Effector memory CD4-positive, alpha-beta T cell (primary cell): ENCODE results near the gene BOLA3.
A peak's percentile ranks its signal among the peaks of the same experiment; 100 is the strongest.
"Not testable (repeated sequence)": the region's sequence is repeated elsewhere in the genome, so short reads cannot be mapped to it uniquely, and the experiment has no call there.

Source experiments
- DNase-seq, 3 donors: peaks; one replicate each; pipeline ENCODE4 v3.0.0-alpha.2; 2020
- H3K27ac ChIP-seq: 2 replicates; pipeline ENCODE4 v1.7.0; 2013; ENCODE audit warnings: mild to moderate bottlenecking, low read length, moderate library complexity; ENCODE audit not compliant: insufficient read depth, poor library complexity, severe bottlenecking
- H3K27me3 ChIP-seq: replicated peaks from 2 replicates; pipeline ENCODE4 v1.7.0; 2013; ENCODE audit warnings: mild to moderate bottlenecking, low read length; ENCODE audit not compliant: insufficient read depth, control insufficient read depth, poor library complexity, severe bottlenecking
- H3K36me3 ChIP-seq: 2 replicates; pipeline ENCODE4 v1.7.0; 2013; ENCODE audit warnings: mild to moderate bottlenecking, low read length, moderate library complexity; ENCODE audit not compliant: control insufficient read depth, insufficient read depth
- H3K4me1 ChIP-seq: 2 replicates; pipeline ENCODE4 v1.7.0; 2013; ENCODE audit warnings: low read length, mild to moderate bottlenecking; ENCODE audit not compliant: control insufficient read depth, insufficient read depth, poor library complexity, severe bottlenecking
- H3K4me3 ChIP-seq: 2 replicates; pipeline ENCODE4 v1.7.0; 2013; ENCODE audit warnings: low read length, low read depth, mild to moderate bottlenecking; ENCODE audit not compliant: insufficient read depth, poor library complexity, severe bottlenecking
- H3K9me3 ChIP-seq: 2 replicates; pipeline ENCODE4 v1.7.0; 2013; ENCODE audit warnings: mild to moderate bottlenecking, low read length, moderate library complexity; ENCODE audit not compliant: control insufficient read depth

Gene BOLA3

GRCh38 chr2:74130211-74130995, 17.3 kb downstream of the BOLA3 start:
- Histone ChIP-seq H3K27ac (no peak overlapping the region), H3K4me3 (no peak overlapping the region), H3K27me3 (no peaks in the 10 kb centered on the region), H3K36me3 (no peaks in the 10 kb centered on the region), H3K9me3 (no peaks in the 10 kb centered on the region), H3K4me1 (no peaks in the 10 kb centered on the region)
- no peak for DNase-seq

- no peak for DNase-seq
- Histone ChIP-seq H3K36me3 (no peaks in the 10 kb centered on the region), H3K4me3 (no peak overlapping the region), H3K4me1 (no peaks in the 10 kb centered on the region), H3K27me3 (no peaks in the 10 kb centered on the region), H3K27ac (no peak overlapping the region), H3K9me3 (no peaks in the 10 kb centered on the region)
Observed at GRCh38 chr2:74128206-74128605, 19.5 kb downstream of the BOLA3 start.

GRCh38 chr2:74123955-74124354, 23.8 kb downstream of the BOLA3 start:
- H3K27ac ChIP-seq, DNase-seq, H3K27me3 ChIP-seq, H3K4me1 ChIP-seq, H3K36me3 ChIP-seq, H3K4me3 ChIP-seq, H3K9me3 ChIP-seq: not testable (repeated sequence)

- not testable (repeated sequence) for H3K9me3 ChIP-seq, H3K4me3 ChIP-seq, H3K27me3 ChIP-seq, H3K36me3 ChIP-seq, H3K27ac ChIP-seq, H3K4me1 ChIP-seq, DNase-seq
Observed at GRCh38 chr2:74121846-74122245, 25.9 kb downstream of the BOLA3 start.

GRCh38 chr2:74119912-74120825, 27.5 kb downstream of the BOLA3 start:
- Histone ChIP-seq H3K9me3 (no peaks in the 10 kb centered on the region), H3K4me1 (no peaks in the 10 kb centered on the region), H3K36me3 (no peaks in the 10 kb centered on the region), H3K27ac (peak overlapping the region; percentile 82), H3K27me3 (no peaks in the 10 kb centered on the region), H3K4me3 (peak overlapping the region; percentile 98)
- DNase-seq: peak; percentile 53 to 75 (median 69)

GRCh38 chr2:74119339-74119738, 28.4 kb downstream of the BOLA3 start:
- no peaks in the 10 kb centered on the region for H3K9me3 ChIP-seq
- no peak overlapping the region for H3K27ac ChIP-seq
- H3K27me3 ChIP-seq: no peaks in the 10 kb centered on the region
- no peaks in the 10 kb centered on the region for H3K36me3 ChIP-seq
- DNase-seq: no peak
- H3K4me3 ChIP-seq: peak overlapping the region; percentile 98
- no peaks in the 10 kb centered on the region for H3K4me1 ChIP-seq

- Histone ChIP-seq H3K9me3 (no peaks in the 10 kb centered on the region), H3K4me3 (no peak overlapping the region), H3K36me3 (no peaks in the 10 kb centered on the region), H3K27me3 (no peaks in the 10 kb centered on the region), H3K27ac (no peak overlapping the region), H3K4me1 (no peaks in the 10 kb centered on the region)
- no peak for DNase-seq
Observed at GRCh38 chr2:74111380-74111779, 36.3 kb downstream of the BOLA3 start.

GRCh38 chr2:74110537-74110936, 37.2 kb downstream of the BOLA3 start:
- H3K9me3 ChIP-seq: no peaks in the 10 kb centered on the region
- H3K36me3 ChIP-seq: no peaks in the 10 kb centered on the region
- H3K4me1 ChIP-seq: no peaks in the 10 kb centered on the region
- no peak overlapping the region for H3K4me3 ChIP-seq
- no peak overlapping the region for H3K27ac ChIP-seq
- DNase-seq: no peak
- H3K27me3 ChIP-seq: no peaks in the 10 kb centered on the region

- DNase-seq: no peak
- Histone ChIP-seq H3K9me3 (no peaks in the 10 kb centered on the region), H3K36me3 (no peaks in the 10 kb centered on the region), H3K4me1 (no peaks in the 10 kb centered on the region), H3K27ac (no peak overlapping the region), H3K27me3 (no peaks in the 10 kb centered on the region), H3K4me3 (no peak overlapping the region)
Observed at GRCh38 chr2:74109551-74109950, 38.2 kb downstream of the BOLA3 start.

GRCh38 chr2:74107071-74107470, 40.6 kb downstream of the BOLA3 start:
- H3K36me3 ChIP-seq: peaks cover 3% of the 10 kb centered on the region
- H3K27ac ChIP-seq: no peak overlapping the region
- H3K4me3 ChIP-seq: no peak overlapping the region
- no peak for DNase-seq
- H3K9me3 ChIP-seq: no peaks in the 10 kb centered on the region
- H3K27me3 ChIP-seq: no peaks in the 10 kb centered on the region
- no peaks in the 10 kb centered on the region for H3K4me1 ChIP-seq
